GM21786 (cell line): ENCODE data around the gene PSMC6.
"Not testable (repeated sequence)": the region's sequence is repeated elsewhere in the genome, so short reads cannot be mapped to it uniquely, and the experiment has no call there.

ENCODE experiments used
- ATAC-seq: cut with Tn5 transposase; IDR thresholded peaks from one replicate; pipeline ENCODE4 v1.9.1; 2021; ENCODE audit not compliant: unreplicated experiment

Gene PSMC6

DNA sequence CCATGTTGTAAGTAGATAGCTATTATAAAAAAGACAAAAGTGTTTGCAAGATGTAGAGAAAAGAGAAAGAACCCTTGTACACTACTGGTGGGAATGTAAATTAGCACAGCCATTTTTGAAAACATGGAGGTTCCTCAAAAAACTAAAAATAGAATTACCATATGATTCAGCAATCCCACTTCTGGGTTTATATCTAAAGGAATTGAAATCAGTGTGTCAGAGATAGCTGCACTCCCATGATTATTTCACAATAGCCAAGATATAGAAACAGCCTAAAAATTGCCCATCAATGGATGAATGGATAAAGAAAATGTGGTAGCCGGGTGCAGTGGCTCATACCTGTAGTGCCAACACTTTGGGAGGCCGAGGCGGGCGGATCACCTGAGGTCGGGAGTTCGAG lies 9.2 kb downstream of the PSMC6 start:
- ATAC-seq, result no peak

DNA sequence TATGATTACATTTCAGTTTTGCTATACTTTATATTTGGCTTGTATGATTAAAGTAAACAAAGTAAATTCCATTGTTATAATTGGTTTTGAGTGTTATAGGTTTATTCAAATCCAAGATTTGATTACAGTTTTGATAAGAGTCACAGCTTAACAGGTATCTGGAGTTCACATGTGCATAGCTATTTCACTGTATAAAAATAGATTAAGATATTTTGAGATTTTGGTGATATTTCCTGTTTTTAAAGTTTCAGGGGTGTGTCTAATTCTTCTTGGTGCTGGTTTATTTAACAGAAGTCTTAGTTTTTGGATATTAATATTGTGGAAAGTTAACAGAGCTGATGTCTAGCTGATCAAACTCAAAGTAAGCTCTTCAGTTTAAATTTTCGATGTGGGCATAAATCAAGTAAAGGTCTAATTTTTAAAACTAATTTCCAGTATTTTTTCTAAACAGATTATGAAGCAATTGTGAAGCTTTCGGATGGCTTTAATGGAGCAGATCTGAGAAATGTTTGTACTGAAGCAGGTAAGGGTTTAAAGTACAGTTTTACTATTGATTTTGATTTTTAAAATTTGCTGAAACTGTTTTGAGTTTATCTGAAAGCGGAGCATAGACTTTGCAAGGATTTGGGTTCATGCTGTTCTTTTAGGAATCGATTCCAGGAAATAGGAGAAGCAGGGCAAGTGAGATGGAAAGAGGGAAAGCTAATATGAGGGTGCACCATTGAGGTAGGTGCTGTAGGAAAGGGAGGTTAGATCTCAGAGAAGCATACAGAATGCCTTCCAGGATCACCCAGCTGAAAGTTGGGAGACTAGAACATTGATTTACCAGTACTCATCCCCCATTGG lies 16.7 kb downstream of the PSMC6 start:
- ATAC-seq, result no peak

GRCh38 chr14:52724360-52724644 lies 17.3 kb downstream of the PSMC6 start:
- ATAC-seq, result no peak

- ATAC-seq, result not testable (repeated sequence)
Observed at GRCh38 chr14:52727509-52727908, 20.5 kb downstream of the PSMC6 start.

- ATAC-seq, result not testable (repeated sequence)
Observed at GRCh38 chr14:52729035-52729434, 22.0 kb downstream of the PSMC6 start.

GRCh38 chr14:52729585-52729924 lies 22.6 kb downstream of the PSMC6 start:
- no peak for ATAC-seq

- ATAC-seq, result peak; percentile 95
Observed at GRCh38 chr14:52729925-52730708, 23.1 kb downstream of the PSMC6 start, which contains the start of gene STYX. TSS of gene STYX (plus strand) at chr14:52730166. CDS start at chr14:52730475, 309 bp downstream.

- no peak for ATAC-seq
Observed at GRCh38 chr14:52730709-52731111, 23.7 kb downstream of the PSMC6 start.

GRCh38 chr14:52733824-52734223 lies 26.8 kb downstream of the PSMC6 start:
- ATAC-seq, result no peak

DNA sequence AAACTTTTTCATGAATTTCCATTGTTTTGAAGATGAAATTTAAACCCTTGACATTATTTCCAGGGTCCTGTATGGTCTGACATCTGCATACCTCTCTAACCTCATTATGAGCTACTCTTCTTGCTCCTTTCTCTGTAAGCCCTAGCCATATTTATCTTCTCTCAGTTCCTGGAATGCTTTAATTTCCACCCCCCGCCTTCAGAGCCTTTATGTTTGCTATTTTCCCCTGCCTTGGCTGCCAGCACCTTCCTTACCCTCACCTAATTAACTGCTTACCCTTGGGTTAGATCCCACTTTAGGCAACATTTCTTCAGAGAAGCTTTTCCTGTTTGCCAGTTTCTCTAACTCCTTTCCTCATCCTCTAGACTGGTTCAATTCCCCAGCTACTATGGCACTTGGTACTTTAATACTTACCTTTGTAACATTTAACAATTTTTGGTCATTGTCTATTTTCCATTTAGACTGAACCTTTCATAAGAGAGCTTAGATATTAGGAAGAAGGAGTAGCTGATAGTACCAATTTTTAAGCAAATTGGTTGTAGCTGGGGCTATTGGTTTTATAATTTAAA lies 29.0 kb downstream of the PSMC6 start:
- ATAC-seq, result no peak

GRCh38 chr14:52738409-52738808 lies 31.4 kb downstream of the PSMC6 start:
- no peak for ATAC-seq

GRCh38 chr14:52740751-52741150 lies 33.8 kb downstream of the PSMC6 start:
- no peak for ATAC-seq

- ATAC-seq, result peak; percentile 26
Observed at GRCh38 chr14:52741865-52742264, 34.9 kb downstream of the PSMC6 start.

GRCh38 chr14:52748647-52749292 lies 41.8 kb downstream of the PSMC6 start:
- ATAC-seq, result no peak

DNA sequence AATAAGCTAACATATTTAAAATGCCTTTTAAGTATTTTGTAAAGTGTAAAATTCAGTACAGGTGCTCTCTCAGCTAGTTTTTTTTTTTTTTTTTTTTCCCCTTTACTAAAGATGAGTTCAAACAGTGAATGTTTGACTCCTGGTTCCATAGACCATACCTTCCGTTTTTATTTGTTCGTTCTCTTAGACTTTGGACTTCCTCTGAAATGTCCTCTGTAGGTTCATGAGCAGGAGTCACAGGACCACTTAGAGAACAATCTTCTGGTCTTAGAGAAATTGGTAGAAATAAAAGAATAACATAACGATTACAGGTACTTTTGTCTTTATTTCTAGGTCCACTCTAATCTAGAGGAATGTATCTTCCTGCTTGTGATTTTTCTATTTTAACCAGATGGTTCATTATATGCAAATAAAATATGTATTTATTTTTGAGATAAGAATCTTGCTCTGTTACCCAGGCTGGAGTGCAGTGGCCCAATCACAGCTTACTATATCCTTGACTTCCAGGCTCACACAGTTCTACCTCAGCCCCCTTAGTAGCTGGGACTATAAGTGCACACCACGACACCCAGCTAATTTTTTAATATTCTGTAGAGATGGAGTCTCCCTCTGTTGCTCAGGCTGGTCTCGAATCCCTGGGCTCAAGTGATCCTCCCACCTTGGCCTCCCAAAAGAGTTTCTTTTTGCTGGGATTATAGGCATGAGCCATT lies 48.8 kb downstream of the PSMC6 start:
- ATAC-seq, result no peak

GRCh38 chr14:52759145-52759544 lies 52.1 kb downstream of the PSMC6 start:
- ATAC-seq, result no peak

GRCh38 chr14:52762923-52763322 lies 55.9 kb downstream of the PSMC6 start:
- ATAC-seq, result not testable (repeated sequence)

DNA sequence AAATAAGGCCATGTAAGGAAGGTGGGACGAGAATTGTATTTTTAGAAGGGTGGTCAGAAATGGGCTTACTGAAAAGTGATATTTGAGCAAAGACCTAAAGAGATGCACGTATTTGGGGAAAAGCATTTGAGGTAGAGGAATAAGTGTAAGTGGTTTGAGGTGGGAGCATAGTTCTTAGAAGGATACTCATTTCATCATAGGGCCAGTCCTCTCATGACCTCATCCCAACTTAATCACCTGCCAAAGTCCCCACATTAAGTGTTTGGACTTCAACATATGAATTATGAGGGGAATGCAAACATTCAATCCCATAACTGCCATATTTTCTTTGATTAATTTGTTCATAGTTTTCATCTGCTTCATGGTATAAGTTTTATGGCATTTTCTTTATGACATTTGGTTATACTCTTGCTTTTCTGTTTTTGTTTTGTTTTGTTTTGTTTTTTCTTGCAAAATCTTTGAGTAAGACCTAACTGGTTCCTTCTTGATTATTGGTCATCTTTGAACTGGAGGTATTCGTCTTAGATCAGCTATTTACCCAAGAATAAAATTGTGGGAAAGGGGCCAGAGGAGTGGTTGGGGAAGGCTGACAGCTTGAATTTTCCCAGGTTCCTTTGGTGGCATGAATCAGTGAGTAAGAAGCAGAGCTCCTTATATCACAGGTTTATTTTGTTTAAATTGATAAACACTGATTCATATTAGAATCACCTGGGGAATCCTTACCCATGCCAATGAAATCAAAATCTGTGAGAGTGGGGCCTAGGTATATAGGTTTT lies 60.2 kb downstream of the PSMC6 start:
- no peak for ATAC-seq

- no peak for ATAC-seq
Observed at GRCh38 chr14:52769887-52770286, 62.9 kb downstream of the PSMC6 start.

GRCh38 chr14:52776816-52777215 lies 69.8 kb downstream of the PSMC6 start:
- no peak for ATAC-seq
